Gastrocnemius medialis (tissue), 4 donors: ENCODE measurements around the gene SPINT2. TPM values are rescaled to one million over a fixed set of nuclear protein-coding genes. Genes with fewer than 3 reads are reported as not detected.

Source experiments
- ATAC-seq, 2 donors: fragments of 150-250 bp; one replicate each; pipeline ENCODE4 v1.9.1; 2016
- DNase-seq, 2 donors: peaks; one replicate each; pipeline ENCODE4 v3.0.0-alpha.2; 2019
- H3K27ac ChIP-seq, 4 donors: fragments of 200-600 bp; sonication (generic); 1 replicate in 1 of 4; 2 replicates in 3 of 4; pipeline ENCODE4 v1.5.1; 2016 to 2018; ENCODE audit warnings: mild to moderate bottlenecking in 2 of 4, moderate library complexity in 1 of 4
- H3K27me3 ChIP-seq, 3 donors: fragments of 200-600 bp; sonication (generic) in 2 of 3; 1 replicate in 1 of 3; 2 replicates in 2 of 3; pipeline versions ENCODE4 v1.5.1 to v1.6.0; 2016 to 2019; ENCODE audit warnings: mild to moderate bottlenecking in 1 of 3, moderate library complexity in 1 of 3
- H3K36me3 ChIP-seq, 2 donors: fragments of 200-600 bp; sonication (generic) in 1 of 2; one replicate each; pipeline ENCODE4 v1.5.1; 2017 to 2018
- H3K4me1 ChIP-seq, 2 donors: fragments of 200-600 bp; sonication (generic) in 1 of 2; one replicate each; pipeline ENCODE4 v1.5.1; 2016 to 2017; ENCODE audit warnings: mild to moderate bottlenecking in 2 of 2
- H3K4me3 ChIP-seq, 4 donors: fragments of 200-600 bp; sonication (generic) in 3 of 4; 1 replicate in 1 of 4; 2 replicates in 3 of 4; pipeline ENCODE4 v1.5.1; 2016 to 2019; ENCODE audit warnings: mild to moderate bottlenecking in 2 of 4
- H3K9me3 ChIP-seq, 3 donors: fragments of 200-600 bp; sonication (generic) in 2 of 3; 1 replicate in 1 of 3; 2 replicates in 2 of 3; pipeline ENCODE4 v1.5.1; 2016 to 2019
- CTCF ChIP-seq, 5 experiments: fragments of 450-650 bp in 3 of 5; fragments of 200-600 bp in 2 of 5; sonication (generic) in 2 of 5; IDR thresholded peaks in 4 of 5; conservative IDR thresholded peaks in 1 of 5; 1 replicate in 4 of 5; 2 replicates in 1 of 5; pipeline ENCODE4 v1.5.1; 2016 to 2019; ENCODE audit warnings: antibody characterized with exemption in 5 of 5, mild to moderate bottlenecking in 3 of 5, moderate library complexity in 3 of 5
- POLR2A ChIP-seq, 2 donors: fragments of 450-650 bp; IDR thresholded peaks; one replicate each; pipeline ENCODE4 v1.6.1; 2017; ENCODE audit warnings: antibody characterized with exemption in 2 of 2, mild to moderate bottlenecking in 2 of 2, moderate library complexity in 2 of 2
- in situ Hi-C, 4 donors: fragments of 200-750 bp; cut with MboI; loops; one replicate each; pipeline versions ENCODE4 v1.15.0 to v1.8.0; 2017; ENCODE audit warnings: low sequenced_read_pairs in 4 of 4
- intact Hi-C: fragments of 100-400 bp; cut with DNase I; formaldehyde crosslinking; loops from one replicate; pipeline ENCODE4 v1.15.1; 2023; ENCODE audit warnings: low total_unique reads
- total RNA-seq, 4 donors: library from RNA; depleted of rRNA; stranded (reverse); fragments of >200 nt; gene quantifications; one replicate each; pipeline versions ENCODE4 v1.1.0 to v1.2.3, GENCODE V29; 2016

Gene SPINT2
- total RNA-seq, 4 donors from 2014 or later = 0.26 to 4.0 (median 1.6) TPM

GRCh38 chr19:38234615-38235014, 29.8 kb upstream of the SPINT2 start:
- intact Hi-C loops (loop anchor here (2.0 kb wide), 1 partner anchor 100 kb away; the partner anchor contains the start of gene CATSPERG), in situ Hi-C loops (loop anchor here in 1 of 4 donors (25.0 kb wide), 1 partner anchor 347 kb away; no protein-coding TSS in a partner anchor)
- ATAC-seq (no peak), DNase-seq (no peak)
- Histone ChIP-seq H3K27me3 (peaks cover 6 to 12% (median 9%) of the 10 kb centered on the region in 3 donors), H3K27ac (no peak overlapping the region), H3K9me3 (no peaks in the 10 kb centered on the region), H3K36me3 (no peaks in the 10 kb centered on the region), H3K4me1 (no peaks in the 10 kb centered on the region), H3K4me3 (no peak overlapping the region)
- no peak for TF ChIP-seq CTCF (IDR thresholded peaks at IDR 0.05 in 4 of 5, conservative IDR thresholded peaks at IDR 0.05 in 1 of 5)
- no peak for TF ChIP-seq POLR2A (IDR thresholded peaks at IDR 0.05)

GRCh38 chr19:38239816-38240215, 24.6 kb upstream of the SPINT2 start:
- Histone ChIP-seq H3K4me1 (peaks cover 3% of the 10 kb centered on the region in 2 donors), H3K9me3 (no peaks in the 10 kb centered on the region), H3K36me3 (no peaks in the 10 kb centered on the region), H3K27ac (peak overlapping the region in 1 of 4 donors; percentile 46), H3K27me3 (peaks cover 0 to 4% (median 0%) of the 10 kb centered on the region in 3 donors), H3K4me3 (no peak overlapping the region)
- ATAC-seq (no peak), DNase-seq (no peak)
- TF ChIP-seq POLR2A (IDR thresholded peaks at IDR 0.05) (no peak), CTCF (IDR thresholded peaks at IDR 0.05 in 4 of 5, conservative IDR thresholded peaks at IDR 0.05 in 1 of 5) (no peak)
- intact Hi-C loops = loop anchor here (10.0 kb wide), 1 partner anchor 335 kb away; the partner anchor contains the start of genes SIPA1L3 and WDR87
- in situ Hi-C loops = loop anchor here (5.0 to 25.0 kb wide), 2 partner anchors 92 to 353 kb away; no protein-coding TSS in a partner anchor

- Histone ChIP-seq H3K4me3 (peak overlapping the region in 1 of 4 donors; percentile 34), H3K4me1 (peaks cover 3% of the 10 kb centered on the region in 2 donors), H3K36me3 (no peaks in the 10 kb centered on the region), H3K27me3 (peaks cover 0 to 6% (median 0%) of the 10 kb centered on the region in 3 donors), H3K9me3 (no peaks in the 10 kb centered on the region), H3K27ac (no peak overlapping the region)
- intact Hi-C loops = loop anchor here (10.0 kb wide), 1 partner anchor 338 kb away; the partner anchor contains the start of genes SIPA1L3 and WDR87
- in situ Hi-C loops = loop anchor here (5.0 to 25.0 kb wide), 2 partner anchors 89 to 356 kb away; no protein-coding TSS in a partner anchor
- ATAC-seq (no peak), DNase-seq (no peak)
- TF ChIP-seq CTCF (IDR thresholded peaks at IDR 0.05 in 4 of 5, conservative IDR thresholded peaks at IDR 0.05 in 1 of 5) = no peak
- no peak for TF ChIP-seq POLR2A (IDR thresholded peaks at IDR 0.05)
Measured at GRCh38 chr19:38243279-38243673, 21.1 kb upstream of the SPINT2 start.

GRCh38 chr19:38245826-38246498, 18.4 kb upstream of the SPINT2 start:
- no peaks in the 10 kb centered on the region for H3K9me3 ChIP-seq
- peaks cover 3 to 6% of the 10 kb centered on the region in 2 donors for H3K4me1 ChIP-seq
- peaks cover 0 to 6% (median 0%) of the 10 kb centered on the region in 3 donors for H3K27me3 ChIP-seq
- H3K27ac ChIP-seq = peak overlapping the region in 3 of 4 donors; percentile 25 to 41 (median 30)
- in situ Hi-C loops = loop anchor here in 1 of 4 donors (25.0 kb wide), 1 partner anchor 359 kb away; no protein-coding TSS in a partner anchor
- TF ChIP-seq POLR2A (IDR thresholded peaks at IDR 0.05) (no peak), CTCF (IDR thresholded peaks at IDR 0.05 in 4 of 5, conservative IDR thresholded peaks at IDR 0.05 in 1 of 5) (no peak)
- no peak for ATAC-seq
- H3K4me3 ChIP-seq = no peak overlapping the region
- no peak for DNase-seq
- no peaks in the 10 kb centered on the region for H3K36me3 ChIP-seq
- intact Hi-C loops = loop anchor here (10.0 kb wide), 1 partner anchor 341 kb away; the partner anchor contains the start of genes SIPA1L3 and WDR87
